ENCODE data around the gene ANKRD11.
"Not testable (repeated sequence)": the region's sequence is repeated elsewhere in the genome, so short reads cannot be mapped to it uniquely, and the experiment has no call there.

Gene ANKRD11

GRCh38 chr16:89482150-89482816 lies 8.1 kb downstream of the ANKRD11 start:
- no peak for DNase-seq (ENCODE audit: low read depth in 2 of 2)

GRCh38 chr16:89481356-89481955 lies 8.9 kb downstream of the ANKRD11 start:
- no peak for DNase-seq (ENCODE audit: low read depth in 2 of 2)

GRCh38 chr16:89478576-89479221 lies 11.7 kb downstream of the ANKRD11 start:
- no peak for DNase-seq (ENCODE audit: low read depth in 2 of 2)

- no peak for DNase-seq (ENCODE audit: low read depth in 2 of 2)
Observed at GRCh38 chr16:89476811-89477261, 13.5 kb downstream of the ANKRD11 start.

GRCh38 chr16:89476379-89476778 lies 14.0 kb downstream of the ANKRD11 start:
- no peak for DNase-seq (ENCODE audit: low read depth in 2 of 2)

GRCh38 chr16:89475144-89475543 lies 15.2 kb downstream of the ANKRD11 start:
- DNase-seq (ENCODE audit: low read depth in 2 of 2): no peak

GRCh38 chr16:89473791-89474414 lies 16.5 kb downstream of the ANKRD11 start:
- no peak for DNase-seq (ENCODE audit: low read depth in 2 of 2)

GRCh38 chr16:89473136-89473712 lies 17.1 kb downstream of the ANKRD11 start:
- no peak for DNase-seq (ENCODE audit: low read depth in 2 of 2)

GRCh38 chr16:89472711-89473075 lies 17.7 kb downstream of the ANKRD11 start:
- DNase-seq (ENCODE audit: low read depth in 2 of 2): no peak

GRCh38 chr16:89467382-89467781 lies 23.0 kb downstream of the ANKRD11 start:
- DNase-seq (ENCODE audit: low read depth in 2 of 2): no peak

- no peak for DNase-seq (ENCODE audit: low read depth in 2 of 2)
Observed at GRCh38 chr16:89466920-89467319, 23.4 kb downstream of the ANKRD11 start.

GRCh38 chr16:89463312-89463711 lies 27.0 kb downstream of the ANKRD11 start:
- not testable (repeated sequence) for DNase-seq (ENCODE audit: low read depth in 2 of 2)

- DNase-seq (ENCODE audit: low read depth in 2 of 2): not testable (repeated sequence)
Observed at GRCh38 chr16:89462639-89463038, 27.7 kb downstream of the ANKRD11 start.

GRCh38 chr16:89461890-89462289 lies 28.5 kb downstream of the ANKRD11 start:
- not testable (repeated sequence) for DNase-seq (ENCODE audit: low read depth in 2 of 2)

- no peak for DNase-seq (ENCODE audit: low read depth in 2 of 2)
Observed at GRCh38 chr16:89460556-89460955, 29.8 kb downstream of the ANKRD11 start.

- no peak for DNase-seq (ENCODE audit: low read depth in 2 of 2)
Observed at GRCh38 chr16:89458967-89459366, 31.4 kb downstream of the ANKRD11 start.

GRCh38 chr16:89458551-89458950 lies 31.8 kb downstream of the ANKRD11 start:
- no peak for DNase-seq (ENCODE audit: low read depth in 2 of 2)

- DNase-seq (ENCODE audit: low read depth in 2 of 2): no peak
Observed at GRCh38 chr16:89456419-89456959, 33.9 kb downstream of the ANKRD11 start.

- no peak for DNase-seq (ENCODE audit: low read depth in 2 of 2)
Observed at GRCh38 chr16:89455692-89456091, 34.7 kb downstream of the ANKRD11 start.

GRCh38 chr16:89455178-89455577 lies 35.2 kb downstream of the ANKRD11 start:
- DNase-seq (ENCODE audit: low read depth in 2 of 2): no peak

GRCh38 chr16:89454378-89455125 lies 35.8 kb downstream of the ANKRD11 start:
- DNase-seq (ENCODE audit: low read depth in 2 of 2): not testable (repeated sequence)

Data from stimulated activated CD8-positive, alpha-beta memory T cell treated with anti-CD3 and anti-CD28 coated beads, Interleukin-15, amount 100 ng/mL, for 48 hours (primary cell).